MM.1S (cell line): Measurements from ENCODE around the gene SHC2.

Experiments
- CTCF ChIP-seq: fragments of 300-600 bp; sonication (generic); IDR thresholded peaks from 2 replicates; pipeline ENCODE4 v1.5.1; 2016; ENCODE audit warnings: antibody characterized with exemption, low read length, mixed read lengths
- EZH2 ChIP-seq: fragments of 300-600 bp; sonication (generic); optimal IDR thresholded peaks from 2 replicates; pipeline ENCODE3; 2017; ENCODE audit warnings: low read depth, mild to moderate bottlenecking, antibody characterized with exemption, low read length, mixed read lengths

GRCh38 chr19:387777-388176 is 73.1 kb downstream of the SHC2 start:
- TF ChIP-seq CTCF (no peak), EZH2 (no peak)
